AG09319 (cell line): Measurements from ENCODE around the gene PRTFDC1.

ENCODE experiments used
- DNase-seq: peaks from one replicate; pipeline ENCODE4 v3.0.0-alpha.2; 2010; ENCODE audit warnings: low read depth; ENCODE audit errors: extremely low read depth
- TF ChIP-seq, protein P1 (sequence below): IDR thresholded peaks from 2 replicates; pipeline ENCODE4 v1.5.1; 2011; ENCODE audit warnings: low read depth, mild to moderate bottlenecking, inconsistent platforms, low read length, moderate library complexity

PRTFDC1 gene

DNA sequence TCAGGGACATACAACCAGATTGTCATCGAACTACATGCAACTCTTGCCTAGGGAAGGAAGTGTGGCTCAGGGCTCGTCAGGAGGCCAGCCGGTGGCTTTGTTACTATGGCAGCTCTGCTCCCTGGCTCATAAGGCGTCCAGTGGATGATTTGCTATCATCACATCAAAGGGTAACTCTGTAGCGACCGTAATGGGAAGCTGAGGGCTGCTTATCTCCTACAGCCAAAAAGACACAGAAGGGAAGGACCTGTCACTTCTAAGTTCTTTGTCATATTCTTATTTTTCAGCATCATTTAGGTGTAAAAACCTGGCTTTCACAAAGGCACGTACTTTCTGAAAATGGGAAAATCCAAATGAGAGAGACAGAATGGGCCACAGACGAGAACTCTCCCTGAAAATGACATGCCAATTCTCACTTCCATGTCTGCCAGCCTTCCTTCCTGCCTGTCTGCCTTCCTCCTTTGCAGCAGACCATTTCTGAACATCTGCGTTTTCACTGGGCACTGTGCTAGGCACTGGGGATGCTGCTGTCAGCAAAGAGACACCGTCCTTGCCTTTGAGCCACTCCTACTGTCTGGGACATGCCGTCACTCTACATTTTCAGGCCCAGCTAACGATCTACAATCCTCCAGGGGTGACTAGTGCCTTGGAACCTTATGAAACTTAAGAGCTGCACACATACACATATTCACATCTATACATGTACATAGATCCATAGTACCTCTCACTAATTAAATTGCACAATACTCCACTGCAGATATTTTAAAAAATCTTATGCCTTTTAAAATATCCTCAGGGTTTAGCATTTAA lies 36.6 kb upstream of the PRTFDC1 start:
- TF ChIP-seq, protein P1, sequence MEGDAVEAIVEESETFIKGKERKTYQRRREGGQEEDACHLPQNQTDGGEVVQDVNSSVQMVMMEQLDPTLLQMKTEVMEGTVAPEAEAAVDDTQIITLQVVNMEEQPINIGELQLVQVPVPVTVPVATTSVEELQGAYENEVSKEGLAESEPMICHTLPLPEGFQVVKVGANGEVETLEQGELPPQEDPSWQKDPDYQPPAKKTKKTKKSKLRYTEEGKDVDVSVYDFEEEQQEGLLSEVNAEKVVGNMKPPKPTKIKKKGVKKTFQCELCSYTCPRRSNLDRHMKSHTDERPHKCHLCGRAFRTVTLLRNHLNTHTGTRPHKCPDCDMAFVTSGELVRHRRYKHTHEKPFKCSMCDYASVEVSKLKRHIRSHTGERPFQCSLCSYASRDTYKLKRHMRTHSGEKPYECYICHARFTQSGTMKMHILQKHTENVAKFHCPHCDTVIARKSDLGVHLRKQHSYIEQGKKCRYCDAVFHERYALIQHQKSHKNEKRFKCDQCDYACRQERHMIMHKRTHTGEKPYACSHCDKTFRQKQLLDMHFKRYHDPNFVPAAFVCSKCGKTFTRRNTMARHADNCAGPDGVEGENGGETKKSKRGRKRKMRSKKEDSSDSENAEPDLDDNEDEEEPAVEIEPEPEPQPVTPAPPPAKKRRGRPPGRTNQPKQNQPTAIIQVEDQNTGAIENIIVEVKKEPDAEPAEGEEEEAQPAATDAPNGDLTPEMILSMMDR = no peak
- DNase-seq = no peak

DNA sequence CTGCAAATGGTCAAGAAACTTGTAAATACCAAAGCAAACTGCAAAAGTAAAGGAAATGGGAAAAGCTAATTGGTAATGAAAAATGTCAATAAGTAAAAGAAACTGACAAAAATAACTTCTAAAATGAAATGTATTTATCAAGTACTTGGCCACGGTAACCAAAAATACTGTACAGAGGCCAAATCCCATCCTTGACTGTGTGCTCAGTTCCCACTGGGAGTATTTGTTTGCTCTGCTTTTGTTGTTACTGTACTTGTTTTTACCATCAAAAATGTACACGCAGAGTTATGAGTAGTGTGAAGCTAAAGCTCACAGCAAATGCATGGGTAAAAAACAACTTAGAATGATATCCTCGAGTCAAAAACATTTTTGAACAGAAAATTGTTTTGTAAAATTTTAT lies 32.5 kb upstream of the PRTFDC1 start:
- DNase-seq = no peak
- TF ChIP-seq, protein P1 = no peak

DNA sequence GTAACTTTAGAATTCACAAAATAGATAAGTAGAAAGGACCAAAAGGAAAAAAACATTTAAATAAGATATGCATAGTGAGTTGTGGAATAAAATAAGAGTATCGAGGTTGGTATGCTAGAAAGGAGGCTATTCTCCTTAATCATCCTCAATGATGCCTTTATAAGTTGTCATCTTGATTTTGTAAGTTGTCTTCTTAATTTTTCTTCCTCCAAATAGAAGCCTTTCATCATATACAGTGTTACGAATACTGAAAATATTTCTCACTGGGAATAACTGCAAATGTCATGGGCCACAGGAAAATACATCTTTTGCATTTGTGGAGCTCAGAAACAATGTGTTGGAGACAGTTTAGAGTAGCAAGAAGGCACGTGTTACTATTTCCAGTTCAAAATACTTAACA lies 31.5 kb upstream of the PRTFDC1 start:
- TF ChIP-seq, protein P1 = no peak

DNA sequence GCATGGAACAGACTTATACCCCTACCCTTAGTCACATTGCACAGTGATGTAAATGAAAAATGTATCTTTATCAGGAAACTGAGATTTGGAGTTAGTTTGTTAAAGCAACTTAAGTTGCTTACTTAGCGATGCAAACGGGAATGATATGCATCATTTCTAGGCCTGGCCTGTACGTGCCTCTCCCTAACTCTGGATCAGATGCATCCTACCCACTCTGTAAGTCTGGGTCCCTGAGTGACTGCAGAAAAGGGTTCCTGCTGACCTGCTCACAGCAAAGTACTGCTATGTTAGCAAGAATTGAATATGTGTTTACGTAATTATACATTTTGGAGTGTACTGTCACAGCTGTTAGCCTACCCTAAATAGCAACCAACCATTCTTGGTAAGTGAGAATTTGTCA lies 30.7 kb upstream of the PRTFDC1 start:
- TF ChIP-seq, protein P1 = no peak
- DNase-seq = no peak

More for the DNA sequence above, 31.5 kb upstream of the PRTFDC1 start:
- DNase-seq = no peak

DNA sequence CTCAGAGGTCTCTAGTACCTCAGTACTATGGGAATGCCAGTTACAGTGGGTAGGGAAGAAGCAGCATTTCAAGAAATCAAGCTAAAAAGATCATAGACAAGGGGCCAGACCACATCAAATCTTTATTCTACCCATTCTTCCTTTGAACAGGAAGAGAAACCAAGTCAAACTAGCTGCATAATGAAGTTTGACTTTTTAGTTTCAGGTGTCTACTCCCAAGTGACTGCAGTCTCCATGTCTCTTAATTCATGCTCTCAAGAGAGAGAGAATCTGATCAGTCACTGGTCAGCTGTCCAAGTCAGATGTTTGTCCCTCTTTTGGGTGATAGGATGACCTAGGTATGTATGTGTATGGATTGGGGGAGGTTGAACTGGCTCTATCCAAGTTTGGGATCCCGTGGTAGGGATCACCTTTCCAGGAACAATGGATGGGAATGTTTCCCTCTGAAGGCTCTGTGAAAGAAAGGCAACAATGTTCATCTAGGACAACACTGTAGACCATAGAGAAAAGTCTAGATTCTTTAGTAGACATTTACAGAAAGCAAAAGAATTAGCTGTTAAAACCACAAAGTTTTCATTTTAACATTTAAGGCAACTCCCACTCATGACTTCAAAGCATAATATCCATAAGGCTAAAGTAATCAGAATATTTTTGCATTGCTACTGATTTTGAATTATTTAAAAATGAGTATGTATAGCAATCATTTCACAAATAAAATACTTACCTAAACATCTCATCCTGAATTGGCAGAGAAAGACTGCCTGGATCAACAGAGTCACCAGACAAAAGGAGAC lies 30.1 kb upstream of the PRTFDC1 start:
- TF ChIP-seq, protein P1 = no peak

DNA sequence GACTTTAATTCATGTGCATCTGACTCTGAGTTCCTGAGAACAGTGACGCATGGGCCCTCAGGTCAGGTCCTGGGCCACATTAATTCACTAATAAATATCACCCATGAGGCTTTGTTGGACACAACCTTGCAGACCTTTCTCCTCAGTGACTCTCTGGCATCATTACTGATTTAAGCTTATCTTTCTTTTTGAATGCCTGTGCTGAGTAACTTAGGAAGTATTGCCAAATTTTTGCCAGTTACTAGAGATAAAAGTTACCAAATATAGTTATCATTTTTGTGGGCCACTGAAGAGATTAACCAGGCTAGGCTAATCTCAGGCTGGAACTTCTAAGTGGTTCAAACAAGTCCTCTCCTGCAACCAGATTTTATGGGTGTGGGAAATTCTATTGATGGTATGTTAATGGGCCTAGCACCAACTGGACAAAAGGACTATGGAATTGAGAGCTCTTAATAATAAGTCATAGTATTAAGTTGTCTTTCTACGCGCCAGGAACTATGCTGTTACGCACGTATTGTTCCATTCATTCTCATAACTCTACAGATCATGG lies 28.8 kb upstream of the PRTFDC1 start:
- TF ChIP-seq, protein P1 = no peak
- no peak for DNase-seq

More for the DNA sequence above, 30.1 kb upstream of the PRTFDC1 start:
- no peak for DNase-seq

DNA sequence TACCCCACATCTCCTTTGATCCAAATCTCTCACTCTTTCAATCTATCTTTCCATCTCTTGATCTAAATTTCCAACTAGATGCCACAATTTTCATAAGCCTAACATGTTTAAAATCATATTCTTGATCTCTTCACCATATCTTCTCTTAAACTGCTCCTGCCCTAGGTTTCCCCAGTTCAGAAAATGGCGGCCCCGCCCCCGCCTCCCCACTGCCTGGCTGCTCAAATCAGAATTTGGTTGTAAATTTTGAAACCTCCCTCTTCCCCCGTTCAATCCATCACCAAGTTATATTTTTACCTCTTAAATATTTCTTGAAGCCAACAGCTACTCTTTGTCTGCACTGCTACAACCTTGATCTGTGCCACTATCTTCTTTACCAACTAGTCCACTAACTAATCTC lies 27.3 kb upstream of the PRTFDC1 start:
- TF ChIP-seq, protein P1 = no peak
- DNase-seq = no peak
